CD4-positive, alpha-beta memory T cell (primary cell): ENCODE measurements around the gene METRNL. TPM values are rescaled to one million over a fixed set of nuclear protein-coding genes. Genes with fewer than 3 reads are reported as not detected.
"Not testable (repeated sequence)": the region's sequence is repeated elsewhere in the genome, so short reads cannot be mapped to it uniquely, and the experiment has no call there.

ENCODE experiments used
- CTCF ChIA-PET: fragments of 350-600 bp; sonication (Branson Sonifier 250); formaldehyde crosslinking; loops from one replicate; lab custom pipeline; 2021; ENCODE audit warnings: inconsistent platforms; ENCODE audit not compliant: partially characterized antibody; lab: Charles Lee
- POLR2A ChIA-PET: fragments of 350-600 bp; sonication (Branson Sonifier 250); formaldehyde crosslinking; loops from one replicate; lab custom pipeline; 2021; ENCODE audit not compliant: partially characterized antibody; lab: Charles Lee
- DNase-seq, 5 donors: peaks; one replicate each; pipeline versions ENCODE4 v3.0.0 to v3.0.0-alpha.2; 2020 to 2022; ENCODE audit warnings: mixed read lengths in 1 of 5
- H3K27ac ChIP-seq: one replicate; pipeline ENCODE4 v1.7.0; 2013; ENCODE audit warnings: low read depth, low read length
- H3K27me3 ChIP-seq: 2 replicates; pipeline ENCODE4 v1.7.0; 2013; ENCODE audit warnings: mild to moderate bottlenecking, low read length, moderate library complexity; ENCODE audit not compliant: insufficient read depth
- H3K36me3 ChIP-seq: 2 replicates; pipeline ENCODE4 v1.7.0; 2013; ENCODE audit warnings: mild to moderate bottlenecking, low read length, moderate library complexity; ENCODE audit not compliant: insufficient read depth
- H3K4me1 ChIP-seq: 2 replicates; pipeline ENCODE4 v1.7.0; 2013; ENCODE audit warnings: mild to moderate bottlenecking, low read length, moderate library complexity; ENCODE audit not compliant: insufficient read depth
- H3K4me3 ChIP-seq, 2 donors: one replicate each; pipeline ENCODE4 v1.7.0; 2013; ENCODE audit warnings: low read length in 2 of 2, mild to moderate bottlenecking in 1 of 2
- H3K9me3 ChIP-seq, 2 donors: one replicate each; pipeline ENCODE4 v1.7.0; 2013; ENCODE audit warnings: low read length in 2 of 2, control low read depth in 1 of 2; ENCODE audit not compliant: control insufficient read depth in 1 of 2
- H3K27ac Mint-ChIP-seq, 7 donors: one replicate each; pipeline ENCODE4 v1.8.0; 2020 to 2021; ENCODE audit warnings: mixed read lengths in 7 of 7, mild to moderate bottlenecking in 6 of 7, inconsistent platforms in 3 of 7, moderate library complexity in 3 of 7
- H3K27me3 Mint-ChIP-seq, 2 donors: one replicate each; pipeline ENCODE4 v1.8.0; 2020 to 2021; ENCODE audit warnings: mixed read lengths in 2 of 2
- H3K36me3 Mint-ChIP-seq, 2 donors: one replicate each; pipeline ENCODE4 v1.8.0; 2020 to 2021; ENCODE audit warnings: mixed read lengths in 2 of 2, inconsistent platforms in 1 of 2, mild to moderate bottlenecking in 1 of 2
- H3K4me1 Mint-ChIP-seq, 4 donors: one replicate each; pipeline ENCODE4 v1.8.0; 2020 to 2021; ENCODE audit warnings: mixed read lengths in 4 of 4, mild to moderate bottlenecking in 1 of 4
- H3K4me3 Mint-ChIP-seq, 8 donors: one replicate each; pipeline ENCODE4 v1.8.0; 2020 to 2021; ENCODE audit warnings: mixed read lengths in 8 of 8, mild to moderate bottlenecking in 7 of 8, moderate library complexity in 6 of 8, inconsistent platforms in 3 of 8
- H3K9me3 Mint-ChIP-seq, 8 donors: one replicate each; pipeline ENCODE4 v1.8.0; 2020 to 2021; ENCODE audit warnings: mixed read lengths in 8 of 8, mild to moderate bottlenecking in 5 of 8, inconsistent platforms in 3 of 8, moderate library complexity in 1 of 8
- intact Hi-C: fragments of 100-400 bp; cut with micrococcal nuclease; formaldehyde crosslinking; loops from one replicate; pipeline ENCODE4 v1.15.1; 2023
- polyA plus RNA-seq, 2 donors: library from polyadenylated mRNA; unstranded; fragments of 300-500 nt; fragmentation: Illumina TruSeq; gene quantifications; one replicate each; pipeline ENCODE4 v1.2.3, GENCODE V29; 2021
- total RNA-seq, 2 experiments: library from RNA; stranded (reverse); gene quantifications; one replicate each; pipeline ENCODE4 v1.2.3, GENCODE V29; 2021

METRNL gene
- total and polyA plus RNA-seq, 4 experiments from 2014 or later = 0.67 to 6.5 (median 4.0) TPM

GRCh38 chr17:83036193-83036592, 43.2 kb upstream of the METRNL start:
- H3K4me1 ChIP-seq = no peaks in the 10 kb centered on the region
- no peaks in the 10 kb centered on the region for H3K27me3 ChIP-seq
- Mint-ChIP-seq H3K9me3 (peaks cover 0 to 11% (median 6%) of the 10 kb centered on the region in 8 donors), H3K4me1 (peaks cover 0 to 2% (median 0%) of the 10 kb centered on the region in 4 donors), H3K27ac (peak overlapping the region in 2 of 7 donors; percentile 47 to 55), H3K27me3 (no peaks in the 10 kb centered on the region), H3K4me3 (no peak overlapping the region), H3K36me3 (peaks cover 36 to 49% of the 10 kb centered on the region in 2 donors)
- ChIA-PET CTCF (no interaction called here), POLR2A (no interaction called here)
- no peaks in the 10 kb centered on the region for H3K9me3 ChIP-seq
- intact Hi-C loops = no loop called here
- no peak for DNase-seq
- H3K36me3 ChIP-seq = no peaks in the 10 kb centered on the region
- no peak overlapping the region for H3K27ac ChIP-seq
- H3K4me3 ChIP-seq = no peak overlapping the region

- peaks cover 40 to 51% of the 10 kb centered on the region in 2 donors for H3K36me3 Mint-ChIP-seq
- Histone ChIP-seq H3K27ac (no peak overlapping the region), H3K27me3 (no peaks in the 10 kb centered on the region), H3K4me1 (no peaks in the 10 kb centered on the region), H3K4me3 (no peak overlapping the region), H3K36me3 (no peaks in the 10 kb centered on the region), H3K9me3 (no peaks in the 10 kb centered on the region)
- intact Hi-C loops = no loop called here
- no peaks in the 10 kb centered on the region for H3K27me3 Mint-ChIP-seq
- ChIA-PET CTCF (no interaction called here), POLR2A (no interaction called here)
- peak overlapping the region in 1 of 7 donors; percentile 55 for H3K27ac Mint-ChIP-seq
- peaks cover 0 to 3% (median 1%) of the 10 kb centered on the region in 4 donors for H3K4me1 Mint-ChIP-seq
- peaks cover 0 to 15% (median 11%) of the 10 kb centered on the region in 8 donors for H3K9me3 Mint-ChIP-seq
- no peak for DNase-seq
- H3K4me3 Mint-ChIP-seq = no peak overlapping the region
These were observed 42.7 kb upstream of the METRNL start for GRCh38 chr17:83036666-83037065.

- Mint-ChIP-seq H3K27me3 (no peaks in the 10 kb centered on the region), H3K4me1 (peaks cover 0 to 3% (median 1%) of the 10 kb centered on the region in 4 donors), H3K4me3 (no peak overlapping the region), H3K36me3 (peaks cover 44 to 54% of the 10 kb centered on the region in 2 donors), H3K9me3 (peaks cover 0 to 19% (median 14%) of the 10 kb centered on the region in 8 donors), H3K27ac (no peak overlapping the region)
- POLR2A ChIA-PET = no interaction called here
- H3K9me3 ChIP-seq = no peaks in the 10 kb centered on the region
- H3K4me3 ChIP-seq = no peak overlapping the region
- H3K36me3 ChIP-seq = no peaks in the 10 kb centered on the region
- no peak for DNase-seq
- no peaks in the 10 kb centered on the region for H3K27me3 ChIP-seq
- intact Hi-C loops = no loop called here
- H3K4me1 ChIP-seq = no peaks in the 10 kb centered on the region
- H3K27ac ChIP-seq = no peak overlapping the region
- CTCF ChIA-PET = no interaction called here
These were observed 42.1 kb upstream of the METRNL start for GRCh38 chr17:83037084-83037873.

- Histone ChIP-seq H3K27ac (no peak overlapping the region), H3K4me1 (no peaks in the 10 kb centered on the region), H3K4me3 (no peak overlapping the region), H3K27me3 (no peaks in the 10 kb centered on the region), H3K9me3 (peaks cover 0 to 5% of the 10 kb centered on the region in 2 donors), H3K36me3 (no peaks in the 10 kb centered on the region)
- no peak for DNase-seq
- POLR2A ChIA-PET = no interaction called here
- Mint-ChIP-seq H3K27me3 (no peaks in the 10 kb centered on the region), H3K4me3 (no peak overlapping the region), H3K27ac (no peak overlapping the region), H3K36me3 (peaks cover 50 to 55% of the 10 kb centered on the region in 2 donors), H3K9me3 (peaks cover 0 to 24% (median 15%) of the 10 kb centered on the region in 8 donors), H3K4me1 (peaks cover 0 to 3% (median 2%) of the 10 kb centered on the region in 4 donors)
- CTCF ChIA-PET = no interaction called here
- intact Hi-C loops = no loop called here
These were observed 41.6 kb upstream of the METRNL start for GRCh38 chr17:83037874-83038165.

GRCh38 chr17:83038983-83039382, 40.4 kb upstream of the METRNL start:
- H3K27me3 Mint-ChIP-seq, H3K4me3 Mint-ChIP-seq, H3K4me3 ChIP-seq, H3K36me3 ChIP-seq, DNase-seq, H3K9me3 ChIP-seq, POLR2A ChIA-PET, H3K27ac ChIP-seq, H3K27me3 ChIP-seq, intact Hi-C loops, H3K27ac Mint-ChIP-seq, CTCF ChIA-PET, H3K4me1 ChIP-seq: not testable (repeated sequence)
- Mint-ChIP-seq H3K36me3 (peaks cover 55 to 64% of the 10 kb centered on the region in 2 donors), H3K9me3 (peaks cover 0 to 24% (median 15%) of the 10 kb centered on the region in 8 donors), H3K4me1 (peaks cover 4 to 12% (median 7%) of the 10 kb centered on the region in 4 donors)

- Histone ChIP-seq H3K9me3 (peaks cover 0 to 5% of the 10 kb centered on the region in 2 donors), H3K36me3 (no peaks in the 10 kb centered on the region), H3K27me3 (no peaks in the 10 kb centered on the region), H3K4me3 (no peak overlapping the region), H3K27ac (no peak overlapping the region), H3K4me1 (no peaks in the 10 kb centered on the region)
- Mint-ChIP-seq H3K27me3 (no peaks in the 10 kb centered on the region), H3K9me3 (peaks cover 0 to 24% (median 15%) of the 10 kb centered on the region in 8 donors), H3K36me3 (peaks cover 51% of the 10 kb centered on the region in 2 donors), H3K27ac (peak overlapping the region in 1 of 7 donors; percentile 64), H3K4me3 (no peak overlapping the region), H3K4me1 (peaks cover 10 to 24% (median 15%) of the 10 kb centered on the region in 4 donors)
- intact Hi-C loops = loop anchor here (10.0 kb wide), 2 partner anchors 57 to 177 kb away; no protein-coding TSS in a partner anchor
- POLR2A ChIA-PET = no interaction called here
- CTCF ChIA-PET = no interaction called here
- no peak for DNase-seq
These were observed 38.1 kb upstream of the METRNL start for GRCh38 chr17:83041305-83041704.

GRCh38 chr17:83042522-83043158, 36.8 kb upstream of the METRNL start:
- Mint-ChIP-seq H3K27ac (no peak overlapping the region), H3K36me3 (peaks cover 46 to 47% of the 10 kb centered on the region in 2 donors), H3K9me3 (peaks cover 0 to 24% (median 15%) of the 10 kb centered on the region in 8 donors), H3K4me1 (peaks cover 13 to 30% (median 18%) of the 10 kb centered on the region in 4 donors), H3K4me3 (peak overlapping the region in 1 of 8 donors; percentile 5), H3K27me3 (no peaks in the 10 kb centered on the region)
- intact Hi-C loops = loop anchor here (10.0 kb wide), 2 partner anchors 58 to 178 kb away; no protein-coding TSS in a partner anchor
- Histone ChIP-seq H3K36me3 (no peaks in the 10 kb centered on the region), H3K27me3 (no peaks in the 10 kb centered on the region), H3K27ac (no peak overlapping the region), H3K4me1 (no peaks in the 10 kb centered on the region), H3K4me3 (no peak overlapping the region), H3K9me3 (peaks cover 0 to 5% of the 10 kb centered on the region in 2 donors)
- DNase-seq = no peak
- ChIA-PET POLR2A (no interaction called here), CTCF (no interaction called here)
